ENCODE data around the gene SGSM1. TPM values are rescaled to one million over a fixed set of nuclear protein-coding genes. Genes with fewer than 3 reads are reported as not detected.

Gene SGSM1
- total RNA-seq, 4 donors from 2014 or later, result 1.4 to 3.3 (median 2.1) TPM

DNA sequence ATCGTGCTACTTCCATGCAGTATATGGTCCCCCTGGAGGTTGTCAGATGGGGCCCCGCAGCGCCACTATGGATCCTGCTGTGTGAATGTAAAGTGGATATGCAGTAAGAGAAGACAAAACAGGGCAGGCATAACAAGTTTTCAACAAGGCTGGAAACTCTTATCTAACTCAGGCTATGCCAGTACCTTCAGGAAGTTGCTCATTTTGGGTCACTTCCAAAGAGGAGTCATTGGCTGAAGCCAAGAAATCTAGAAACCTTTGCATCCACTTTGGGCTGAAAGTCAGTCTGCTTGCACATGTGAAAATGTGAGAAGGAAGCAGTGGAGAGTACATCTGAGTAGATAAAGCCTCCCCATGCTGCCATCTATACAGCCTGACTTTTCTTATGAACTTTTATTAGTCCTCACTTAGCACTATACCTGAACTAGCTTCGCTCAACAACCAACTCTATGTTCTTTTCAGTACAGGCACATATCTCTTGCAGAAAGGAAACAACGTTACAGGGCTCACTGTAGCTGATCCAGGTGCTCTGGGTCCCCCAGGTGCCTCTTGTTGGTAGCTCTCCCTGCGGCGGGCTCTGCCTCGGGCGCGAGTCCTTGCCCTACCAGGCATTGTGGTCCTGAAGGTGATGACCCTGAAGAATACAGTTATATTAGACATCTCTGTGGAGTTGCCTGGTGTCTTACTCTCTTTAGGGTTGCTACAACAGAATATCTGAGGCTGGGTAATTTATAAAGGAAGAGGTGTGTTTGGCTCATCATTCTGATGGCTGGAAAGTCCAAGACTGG, 43.9 kb upstream of the SGSM1 start:
- DNase-seq, result no peak
- TF ChIP-seq POLR2A (IDR thresholded peaks at IDR 0.05), result no peak
- TF ChIP-seq, protein P1, sequence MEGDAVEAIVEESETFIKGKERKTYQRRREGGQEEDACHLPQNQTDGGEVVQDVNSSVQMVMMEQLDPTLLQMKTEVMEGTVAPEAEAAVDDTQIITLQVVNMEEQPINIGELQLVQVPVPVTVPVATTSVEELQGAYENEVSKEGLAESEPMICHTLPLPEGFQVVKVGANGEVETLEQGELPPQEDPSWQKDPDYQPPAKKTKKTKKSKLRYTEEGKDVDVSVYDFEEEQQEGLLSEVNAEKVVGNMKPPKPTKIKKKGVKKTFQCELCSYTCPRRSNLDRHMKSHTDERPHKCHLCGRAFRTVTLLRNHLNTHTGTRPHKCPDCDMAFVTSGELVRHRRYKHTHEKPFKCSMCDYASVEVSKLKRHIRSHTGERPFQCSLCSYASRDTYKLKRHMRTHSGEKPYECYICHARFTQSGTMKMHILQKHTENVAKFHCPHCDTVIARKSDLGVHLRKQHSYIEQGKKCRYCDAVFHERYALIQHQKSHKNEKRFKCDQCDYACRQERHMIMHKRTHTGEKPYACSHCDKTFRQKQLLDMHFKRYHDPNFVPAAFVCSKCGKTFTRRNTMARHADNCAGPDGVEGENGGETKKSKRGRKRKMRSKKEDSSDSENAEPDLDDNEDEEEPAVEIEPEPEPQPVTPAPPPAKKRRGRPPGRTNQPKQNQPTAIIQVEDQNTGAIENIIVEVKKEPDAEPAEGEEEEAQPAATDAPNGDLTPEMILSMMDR (IDR thresholded peaks at IDR 0.05), result no peak
- Histone ChIP-seq H3K4me1 (no peaks in the 10 kb centered on the region), H3K27ac (no peak overlapping the region), H3K4me3 (no peak overlapping the region), H3K27me3 (no peaks in the 10 kb centered on the region), H3K9me3 (no peaks in the 10 kb centered on the region), H3K36me3 (no peaks in the 10 kb centered on the region)

DNA sequence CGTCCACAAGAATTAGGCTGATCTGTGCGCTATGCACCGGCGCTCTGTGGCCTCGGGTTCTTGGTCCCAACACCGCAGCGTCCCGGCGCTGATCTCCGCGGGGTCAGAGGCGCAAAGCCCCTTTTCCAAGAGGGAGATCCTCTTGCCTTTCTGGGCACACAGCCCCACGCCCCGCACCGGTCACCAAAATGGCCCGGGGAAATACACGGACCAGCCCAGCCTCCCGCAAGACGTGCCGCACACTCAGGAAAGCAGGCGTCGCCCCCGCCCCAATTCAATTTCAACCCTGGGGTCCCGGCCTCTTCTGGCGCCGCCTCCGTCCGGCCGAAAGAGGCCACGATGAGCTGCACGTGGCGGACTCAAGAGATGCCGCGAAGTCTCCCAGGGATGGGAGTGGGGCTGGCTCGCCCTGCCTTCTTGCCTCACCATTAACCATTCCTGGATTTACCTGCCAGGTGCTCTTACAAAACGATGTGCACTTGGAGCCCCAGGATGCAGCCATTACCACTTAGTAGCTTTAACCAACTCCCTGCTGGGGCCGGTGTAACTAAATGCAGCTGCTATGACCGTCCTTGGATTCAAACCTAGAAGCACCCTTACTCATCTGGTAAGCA, 42.0 kb upstream of the SGSM1 start:
- Histone ChIP-seq H3K27ac (no peak overlapping the region), H3K36me3 (no peaks in the 10 kb centered on the region), H3K4me3 (no peak overlapping the region), H3K4me1 (no peaks in the 10 kb centered on the region), H3K27me3 (no peaks in the 10 kb centered on the region), H3K9me3 (no peaks in the 10 kb centered on the region)
- no peak for DNase-seq
- TF ChIP-seq, protein P1 (IDR thresholded peaks at IDR 0.05), result no peak
- no peak for TF ChIP-seq POLR2A (IDR thresholded peaks at IDR 0.05)

DNA sequence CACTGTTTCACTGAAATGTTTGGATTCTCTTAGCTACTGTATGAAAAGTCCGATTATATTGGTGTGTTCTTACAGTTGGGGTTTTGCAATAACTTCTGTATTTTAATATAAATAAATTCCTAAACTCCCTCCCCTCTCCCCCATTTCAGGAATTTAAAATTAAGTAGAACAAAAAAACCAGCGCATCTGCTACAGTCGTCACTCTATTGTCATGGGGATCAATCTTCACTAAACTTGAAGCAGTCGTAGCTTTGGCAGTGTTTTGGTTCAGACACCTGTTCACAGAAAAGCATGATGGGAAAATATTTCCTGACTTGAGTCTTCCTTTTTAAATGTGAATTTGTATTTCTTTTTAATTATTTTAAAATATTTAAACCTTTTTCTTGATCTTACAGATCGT, 40.8 kb upstream of the SGSM1 start:
- H3K27ac ChIP-seq, result no peak overlapping the region
- no peaks in the 10 kb centered on the region for H3K4me1 ChIP-seq
- TF ChIP-seq, protein P1 (IDR thresholded peaks at IDR 0.05), result no peak
- TF ChIP-seq POLR2A (IDR thresholded peaks at IDR 0.05), result no peak
- H3K9me3 ChIP-seq, result no peaks in the 10 kb centered on the region
- H3K4me3 ChIP-seq, result no peak overlapping the region
- DNase-seq, result no peak
- no peaks in the 10 kb centered on the region for H3K36me3 ChIP-seq
- H3K27me3 ChIP-seq, result no peaks in the 10 kb centered on the region

DNA sequence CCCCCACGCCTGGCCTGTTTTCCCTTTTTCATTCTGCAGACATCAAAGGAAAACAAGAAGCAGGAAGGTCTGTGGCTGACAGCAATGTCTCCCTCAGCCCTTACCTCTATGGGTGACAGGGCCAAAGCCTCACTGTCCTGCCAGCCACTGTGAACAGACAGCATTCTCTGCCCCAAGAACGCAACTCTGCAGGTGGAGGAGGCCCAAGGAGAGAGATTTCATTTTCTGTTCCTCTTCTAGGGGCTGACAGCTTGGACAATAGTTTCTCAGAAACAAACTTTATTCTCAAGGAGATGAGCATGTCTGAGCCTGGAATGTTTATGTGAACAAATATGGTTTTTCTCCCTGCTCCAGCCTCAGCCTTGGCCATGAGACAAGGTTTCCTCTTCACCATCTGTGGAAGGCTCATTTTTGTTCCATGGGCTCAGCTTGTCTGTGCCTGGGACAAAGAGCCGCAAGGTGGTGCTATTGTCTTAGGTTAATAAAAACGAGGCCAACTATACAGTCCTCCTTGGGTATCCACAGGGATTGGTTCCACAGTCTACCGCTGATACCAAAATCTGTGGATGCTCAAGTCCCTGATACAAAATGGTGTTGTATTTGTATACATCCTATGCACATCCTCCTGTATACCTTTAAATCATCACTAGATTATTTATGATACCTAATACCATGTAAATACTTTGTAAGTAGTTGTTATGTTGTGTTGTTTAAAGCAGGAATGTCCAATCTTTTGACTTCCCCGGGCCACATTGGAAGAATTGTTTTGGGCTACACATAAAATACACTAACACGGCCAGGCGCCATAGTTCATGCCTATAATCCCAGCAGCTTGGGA, 37.3 kb upstream of the SGSM1 start:
- Histone ChIP-seq H3K27ac (no peak overlapping the region), H3K4me3 (no peak overlapping the region), H3K9me3 (no peaks in the 10 kb centered on the region), H3K27me3 (no peaks in the 10 kb centered on the region), H3K36me3 (no peaks in the 10 kb centered on the region), H3K4me1 (no peaks in the 10 kb centered on the region)
- DNase-seq, result peak; percentile 33 to 85 (median 64)
- TF ChIP-seq, protein P1 (IDR thresholded peaks at IDR 0.05), result peak in 4 of 6 experiments; percentile 49 to 87 (median 82)
- TF ChIP-seq POLR2A (IDR thresholded peaks at IDR 0.05), result no peak

DNA sequence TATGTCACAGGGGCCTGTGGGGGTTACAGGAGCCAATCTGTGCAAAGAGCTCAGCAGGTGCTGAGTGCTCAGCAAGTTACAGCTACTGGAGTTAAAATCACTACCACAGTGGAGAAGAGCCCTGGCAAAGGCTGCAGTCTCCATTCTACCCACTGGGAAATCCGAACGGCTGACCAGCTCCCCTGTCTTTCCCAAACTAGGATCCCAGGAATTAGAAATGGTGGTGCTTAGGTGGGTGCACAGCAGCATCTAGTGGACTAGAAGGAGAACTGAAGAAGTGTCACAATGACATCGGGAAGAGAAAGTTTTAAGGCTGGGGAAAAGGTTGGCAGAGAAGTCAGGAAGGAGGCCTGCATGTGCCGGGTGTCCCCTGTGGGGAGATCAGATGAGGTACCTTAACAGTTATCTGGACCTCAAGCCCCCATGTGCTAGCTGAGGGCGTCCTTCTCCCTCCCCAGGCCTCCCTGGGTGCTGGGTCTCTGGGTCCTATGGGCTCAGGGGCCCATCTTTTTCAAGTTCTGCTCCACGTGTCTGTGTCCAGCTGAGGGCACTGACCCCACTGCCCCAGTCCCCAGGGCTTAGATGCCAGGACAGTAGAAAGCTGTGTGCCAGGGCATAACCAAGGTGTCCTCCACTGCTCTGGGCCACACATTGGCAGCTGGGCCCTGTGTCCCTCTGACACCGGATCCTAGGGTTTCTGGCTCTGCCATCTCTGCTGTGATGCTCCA, 33.4 kb upstream of the SGSM1 start:
- no peaks in the 10 kb centered on the region for H3K4me1 ChIP-seq
- DNase-seq, result no peak
- H3K36me3 ChIP-seq, result no peaks in the 10 kb centered on the region
- no peaks in the 10 kb centered on the region for H3K9me3 ChIP-seq
- H3K27me3 ChIP-seq, result no peaks in the 10 kb centered on the region
- H3K27ac ChIP-seq, result no peak overlapping the region
- no peak for TF ChIP-seq POLR2A (IDR thresholded peaks at IDR 0.05)
- TF ChIP-seq, protein P1 (IDR thresholded peaks at IDR 0.05), result peak in 2 of 6 experiments; percentile 22
- no peak overlapping the region for H3K4me3 ChIP-seq
